GM12875 (cell line): ENCODE measurements around the gene ARAF.
"Not testable (repeated sequence)": the region's sequence is repeated elsewhere in the genome, so short reads cannot be mapped to it uniquely, and the experiment has no call there.

Source experiments
- H3K4me3 ChIP-seq: one replicate; pipeline ENCODE4 v1.5.1; 2011; ENCODE audit warnings: low read depth, low read length, control low read depth
- TF ChIP-seq, protein P1 (sequence below): IDR thresholded peaks from 2 replicates; pipeline ENCODE4 v1.5.1; 2011; ENCODE audit warnings: low read depth, mild to moderate bottlenecking, control low read depth, inconsistent platforms, low read length, moderate library complexity, borderline replicate concordance; ENCODE audit not compliant: insufficient read depth

ARAF gene

DNA sequence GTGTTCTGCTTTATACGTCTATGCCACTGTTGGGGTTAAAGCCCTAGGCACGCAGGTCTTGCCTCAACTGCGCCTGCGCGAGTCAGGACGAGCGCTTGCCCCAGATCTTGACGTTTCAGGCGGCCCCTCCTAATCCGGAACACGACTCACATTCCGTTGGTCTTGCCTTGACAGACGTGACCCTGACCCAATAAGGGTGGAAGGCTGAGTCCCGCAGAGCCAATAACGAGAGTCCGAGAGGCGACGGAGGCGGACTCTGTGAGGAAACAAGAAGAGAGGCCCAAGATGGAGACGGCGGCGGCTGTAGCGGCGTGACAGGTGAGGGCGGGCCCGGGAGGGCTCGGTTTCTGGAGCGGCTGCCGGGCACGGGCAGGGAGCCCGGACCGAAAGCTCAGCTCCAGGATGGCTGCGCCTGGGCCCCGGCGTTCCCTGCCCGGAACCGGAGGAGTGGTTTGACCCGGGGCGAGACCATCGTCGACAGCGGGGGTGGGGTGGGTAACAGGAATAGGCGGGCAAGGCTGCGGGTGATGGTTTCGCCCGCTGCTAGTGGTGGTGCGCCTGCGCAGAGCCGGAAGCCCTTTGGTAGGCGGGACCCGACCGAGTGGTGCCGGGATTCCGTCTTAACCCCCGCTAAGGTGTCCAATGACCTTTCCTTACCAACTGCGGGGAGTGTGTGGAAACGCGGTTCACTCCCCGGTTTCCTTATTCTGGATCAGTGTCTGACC lies at the start of gene ARAF:
Gene ARAF, plus strand, starts transcription at position 272 of the 725 bp plus-strand sequence. CDS start 1,763 bp downstream, outside the sequence.
- H3K4me3 ChIP-seq, result peak within 1 kb of the TSS; percentile 61
- TF ChIP-seq, protein P1, sequence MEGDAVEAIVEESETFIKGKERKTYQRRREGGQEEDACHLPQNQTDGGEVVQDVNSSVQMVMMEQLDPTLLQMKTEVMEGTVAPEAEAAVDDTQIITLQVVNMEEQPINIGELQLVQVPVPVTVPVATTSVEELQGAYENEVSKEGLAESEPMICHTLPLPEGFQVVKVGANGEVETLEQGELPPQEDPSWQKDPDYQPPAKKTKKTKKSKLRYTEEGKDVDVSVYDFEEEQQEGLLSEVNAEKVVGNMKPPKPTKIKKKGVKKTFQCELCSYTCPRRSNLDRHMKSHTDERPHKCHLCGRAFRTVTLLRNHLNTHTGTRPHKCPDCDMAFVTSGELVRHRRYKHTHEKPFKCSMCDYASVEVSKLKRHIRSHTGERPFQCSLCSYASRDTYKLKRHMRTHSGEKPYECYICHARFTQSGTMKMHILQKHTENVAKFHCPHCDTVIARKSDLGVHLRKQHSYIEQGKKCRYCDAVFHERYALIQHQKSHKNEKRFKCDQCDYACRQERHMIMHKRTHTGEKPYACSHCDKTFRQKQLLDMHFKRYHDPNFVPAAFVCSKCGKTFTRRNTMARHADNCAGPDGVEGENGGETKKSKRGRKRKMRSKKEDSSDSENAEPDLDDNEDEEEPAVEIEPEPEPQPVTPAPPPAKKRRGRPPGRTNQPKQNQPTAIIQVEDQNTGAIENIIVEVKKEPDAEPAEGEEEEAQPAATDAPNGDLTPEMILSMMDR, result no peak

DNA sequence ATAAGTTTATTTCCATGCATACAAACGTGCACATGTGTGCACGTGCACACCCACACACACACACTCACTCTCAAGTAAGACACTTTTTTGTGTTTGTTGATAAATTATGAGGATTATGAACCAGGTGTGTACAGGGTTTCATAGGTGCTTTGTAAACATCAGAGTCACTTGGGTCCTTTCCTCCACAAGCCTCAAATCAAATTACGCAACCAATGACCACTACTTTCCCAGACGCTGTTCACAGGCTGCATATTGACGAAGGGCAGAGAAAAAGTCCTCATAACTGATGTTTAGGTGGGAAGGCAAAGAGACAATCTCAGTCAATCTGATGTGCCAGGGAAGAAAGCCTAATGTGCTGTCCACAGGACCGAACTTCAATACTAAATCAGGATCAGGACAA lies 48.6 kb upstream of the ARAF start:
- not testable (repeated sequence) for H3K4me3 ChIP-seq

DNA sequence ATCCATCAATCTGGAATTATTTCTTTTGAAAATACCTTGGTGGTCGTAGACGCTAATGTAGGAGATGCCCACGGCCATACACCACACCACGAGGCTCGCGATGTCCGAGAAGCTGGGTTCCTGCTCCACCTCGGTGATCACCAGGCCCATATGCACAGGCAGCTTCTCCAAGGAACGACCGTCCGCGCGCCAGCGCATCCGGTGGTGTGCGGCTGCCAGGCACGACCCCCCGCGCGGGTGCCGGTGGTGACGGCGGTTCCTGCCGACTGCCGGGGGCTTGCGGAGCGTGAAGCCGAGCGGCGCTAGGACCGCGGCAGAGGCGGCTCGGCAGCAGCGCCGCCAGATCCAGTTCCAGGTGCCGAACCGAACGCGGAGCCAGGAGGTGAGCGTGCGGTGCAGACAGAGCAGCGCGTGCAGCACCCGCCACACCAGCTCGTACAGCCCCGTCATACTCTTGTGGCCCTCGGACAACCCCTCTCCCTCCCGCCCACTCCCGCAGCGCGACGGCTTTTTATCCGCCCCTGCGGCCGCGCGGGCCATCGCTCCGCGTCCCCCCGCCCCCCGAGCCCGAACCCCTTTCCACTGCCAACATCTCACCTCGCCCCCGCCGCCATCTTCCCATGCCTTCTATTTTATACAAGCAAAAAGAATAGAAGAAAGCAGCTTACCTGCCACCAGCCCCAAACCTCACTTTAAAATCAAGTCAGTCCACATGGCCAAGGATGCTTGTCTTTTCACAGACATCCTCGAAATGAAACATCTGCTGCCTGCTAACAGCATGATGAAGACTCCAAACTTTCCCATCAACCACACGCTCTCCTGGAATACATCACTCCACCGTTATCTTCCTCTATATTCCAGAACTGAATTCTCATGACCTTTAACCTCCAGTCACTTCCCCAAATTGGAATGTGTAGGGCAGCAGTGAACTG lies 47.7 kb upstream of the ARAF start:
- H3K4me3 ChIP-seq, result peak overlapping the region; percentile 12

DNA sequence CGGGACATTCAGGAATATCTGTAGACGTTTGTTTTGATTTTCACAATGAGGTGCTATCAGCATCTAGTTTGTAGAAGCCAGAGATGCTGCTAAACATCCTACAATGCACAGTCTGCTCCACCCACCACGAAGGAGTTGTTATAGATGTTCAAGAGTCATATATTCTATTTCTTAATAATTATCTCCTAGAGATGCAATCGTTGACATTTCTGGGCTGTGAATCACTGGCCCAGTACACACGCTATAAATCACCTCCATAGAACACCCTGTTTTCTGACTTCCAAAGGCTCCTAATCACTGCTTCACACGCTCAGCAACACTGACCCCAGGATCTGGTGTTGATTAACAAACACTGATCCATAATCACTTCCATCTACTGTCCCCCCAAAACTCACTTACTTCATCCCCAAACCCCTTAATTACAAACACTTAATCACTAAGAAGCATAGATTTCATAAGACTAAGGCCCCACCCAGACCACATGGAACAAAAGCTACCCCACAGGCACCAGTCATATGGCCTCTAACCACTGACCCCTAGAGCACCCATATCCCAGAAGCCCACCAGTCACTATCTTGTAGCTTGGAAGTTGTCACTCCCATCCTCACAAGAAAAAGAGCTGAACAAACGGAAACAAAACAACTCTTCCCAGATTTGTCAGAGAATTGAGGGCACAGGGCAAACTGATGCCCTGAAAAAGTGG lies 46.3 kb upstream of the ARAF start:
- TF ChIP-seq, protein P1, result no peak
- no peak overlapping the region for H3K4me3 ChIP-seq

DNA sequence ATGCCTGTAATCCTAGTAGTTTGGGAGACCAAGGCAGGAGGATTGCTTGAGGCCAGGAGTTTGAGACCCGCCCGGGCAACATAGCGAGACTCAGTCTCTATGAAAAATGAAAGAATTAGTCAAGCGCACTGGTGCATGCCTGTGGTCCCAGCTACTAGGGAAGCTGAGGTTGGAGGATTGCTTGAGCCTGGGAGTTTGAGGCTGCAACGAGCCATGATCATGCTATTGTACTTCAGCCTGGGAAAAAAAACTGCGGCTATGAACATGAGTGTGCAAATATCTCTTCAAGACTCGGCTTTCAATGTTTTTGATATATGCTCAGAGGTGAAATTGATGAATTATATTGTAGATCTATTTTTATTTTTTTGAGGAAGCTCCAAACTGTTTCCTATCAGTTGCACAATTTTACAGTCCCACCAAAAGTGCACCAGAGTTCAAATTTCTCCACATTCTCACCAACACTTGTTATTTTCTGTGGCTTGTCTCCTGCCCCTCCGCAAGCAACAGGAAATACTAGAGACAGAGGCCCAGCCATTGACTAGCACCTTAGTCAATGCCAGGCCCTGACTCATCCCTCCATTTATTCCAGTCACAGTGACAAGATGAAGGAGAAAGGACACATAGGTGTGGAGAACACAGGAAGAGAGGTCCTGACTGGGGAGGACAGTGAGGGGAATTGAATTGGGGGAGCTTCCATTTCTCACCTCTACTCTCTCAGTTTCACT lies 44.9 kb upstream of the ARAF start:
- TF ChIP-seq, protein P1, result no peak
- no peak overlapping the region for H3K4me3 ChIP-seq

DNA sequence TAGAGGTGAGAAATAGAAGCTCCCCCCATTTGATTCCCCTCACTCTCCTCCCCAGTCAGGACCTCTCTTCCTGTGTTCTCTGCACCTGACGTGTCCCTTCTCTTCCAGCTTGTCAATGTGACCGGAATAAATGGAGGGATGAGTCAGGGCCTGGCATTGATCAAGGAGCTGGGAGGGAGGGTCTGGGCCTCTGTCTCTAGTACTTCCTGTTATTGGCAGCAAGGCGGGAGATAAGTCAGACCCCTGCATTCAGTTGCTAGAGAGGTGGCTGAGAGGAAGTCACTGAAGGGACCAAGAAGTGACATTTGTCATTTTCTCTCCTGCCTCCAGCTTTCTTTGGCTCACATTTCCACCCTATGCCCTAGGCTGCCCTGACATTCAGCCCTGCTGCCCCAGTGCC lies 42.9 kb upstream of the ARAF start:
- TF ChIP-seq, protein P1, result no peak
- no peak overlapping the region for H3K4me3 ChIP-seq

DNA sequence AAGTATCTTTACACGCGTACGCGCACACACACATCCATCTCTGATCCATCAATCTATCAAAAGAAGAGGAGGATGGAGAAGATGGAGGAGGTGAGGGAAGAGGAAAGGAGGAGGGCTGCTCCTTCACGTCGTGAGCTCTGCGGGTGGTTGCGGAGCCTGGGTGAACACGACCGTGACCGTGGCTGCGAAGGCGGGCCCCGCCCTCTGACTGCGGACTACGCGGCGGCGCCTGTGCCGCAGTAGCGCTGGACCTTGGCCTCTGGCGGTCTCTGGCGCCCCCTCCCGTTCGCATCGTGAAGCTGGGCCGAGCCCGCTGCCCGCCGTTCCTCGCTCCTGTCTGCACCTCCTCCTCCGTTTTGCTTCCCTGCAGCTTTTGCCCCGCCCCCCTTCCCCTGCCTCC lies 37.7 kb upstream of the ARAF start:
- TF ChIP-seq, protein P1, result peak; percentile 80
- peak overlapping the region; percentile 41 for H3K4me3 ChIP-seq
